ENCODE results near the gene ROR1.

- TF ChIP-seq CTCF (IDR thresholded peaks at IDR 0.05) (no peak), EZH2 (IDR thresholded peaks at IDR 0.05; ENCODE audit: borderline replicate concordance, insufficient read depth, low read depth, low read length, poor library complexity, severe bottlenecking) (no peak)
These were observed 101.8 kb downstream of the ROR1 start for GRCh38 chr1:63875636-63876035.
